Activated CD4-positive, alpha-beta T cell treated with anti-CD3 and anti-CD28 coated beads for 36 hours (primary cell): ENCODE data around the gene NDUFA12. TPM values are rescaled to one million over a fixed set of nuclear protein-coding genes. Genes with fewer than 3 reads are reported as not detected.

Experiments used
- ATAC-seq: fragments of 200-7000 bp; cut with Tn5 transposase; one replicate; pipeline ENCODE4 v1.10.0; 2021; ENCODE audit warnings: mild to moderate bottlenecking, moderate library complexity
- CTCF ChIA-PET: fragments of 350-600 bp; sonication (Branson Sonifier 250); formaldehyde crosslinking; loops from one replicate; lab custom pipeline; 2021; ENCODE audit warnings: antibody characterized with exemption; lab: Charles Lee
- POLR2A ChIA-PET: fragments of 350-600 bp; sonication (Branson Sonifier 250); formaldehyde crosslinking; loops from one replicate; lab custom pipeline; 2021; ENCODE audit warnings: antibody characterized with exemption, inconsistent platforms; lab: Charles Lee
- DNase-seq: peaks from one replicate; pipeline ENCODE4 v3.0.0-alpha.2; 2020
- H3K27ac Mint-ChIP-seq: one replicate; pipeline ENCODE4 v1.8.0; 2021; ENCODE audit warnings: mixed read lengths
- H3K27me3 Mint-ChIP-seq: one replicate; pipeline ENCODE4 v1.8.0; 2021; ENCODE audit warnings: mixed read lengths
- H3K36me3 Mint-ChIP-seq: one replicate; pipeline ENCODE4 v1.8.0; 2021; ENCODE audit warnings: low read depth, mixed read lengths
- H3K4me1 Mint-ChIP-seq: one replicate; pipeline ENCODE4 v1.8.0; 2021; ENCODE audit warnings: mixed read lengths
- H3K4me3 Mint-ChIP-seq: one replicate; pipeline ENCODE4 v1.8.0; 2021; ENCODE audit warnings: mild to moderate bottlenecking, moderate library complexity, mixed read lengths
- H3K9me3 Mint-ChIP-seq: one replicate; pipeline ENCODE4 v1.8.0; 2021; ENCODE audit warnings: low read depth, mixed read lengths
- intact Hi-C, 2 experiments: fragments of 100-400 bp; cut with DNase I in 1 of 2; cut with micrococcal nuclease in 1 of 2; formaldehyde crosslinking; loops; one replicate each; pipeline versions ENCODE4 v1.14.2 to v1.15.1; 2022 to 2024; cut with DNase I, micrococcal nuclease
- total RNA-seq, 2 experiments: library from RNA; stranded (reverse); gene quantifications; one replicate each; pipeline ENCODE4 v1.2.3, GENCODE V29; 2021

The NDUFA12 gene
- total RNA-seq, 2 experiments from 2014 or later: 135 to 194 TPM

- H3K4me3 Mint-ChIP-seq: no peak overlapping the region
- H3K27ac Mint-ChIP-seq: peak overlapping the region; percentile 32
Observed at GRCh38 chr12:94942663-94943062, 60.8 kb downstream of the NDUFA12 start.

GRCh38 chr12:94941440-94941862 lies 62.0 kb downstream of the NDUFA12 start:
- Mint-ChIP-seq H3K4me1 (peaks cover 35% of the 10 kb centered on the region), H3K27me3 (peaks cover 7% of the 10 kb centered on the region), H3K4me3 (peak overlapping the region; percentile 15), H3K27ac (peak overlapping the region; percentile 87), H3K36me3 (peaks cover 1% of the 10 kb centered on the region), H3K9me3 (peaks cover 2% of the 10 kb centered on the region)
- intact Hi-C loops: loop anchor here (5.0 kb wide), 4 partner anchors 41 to 1369 kb away; partner anchors contain the start of genes NDUFA12 (in 1 of the 2) and SOCS2 (in 1 of the 2)
- ATAC-seq (peak; percentile 96), DNase-seq (peak; percentile 79)
- POLR2A ChIA-PET: no interaction called here
- CTCF ChIA-PET: interaction anchor here (0.6 to 0.7 kb wide), 2 partner anchors 167 to 978 kb away, joined by 3 to 4 read pairs; no protein-coding TSS in a partner anchor

More at GRCh38 chr12:94942663-94943062, 60.8 kb downstream of the NDUFA12 start:
- intact Hi-C loops: loop anchor here (5.0 kb wide), 4 partner anchors 40 to 1370 kb away; partner anchors contain the start of genes NDUFA12 (in 1 of the 2) and SOCS2 (in 1 of the 2)
- DNase-seq: peak; percentile 21
- Mint-ChIP-seq H3K4me1 (peaks cover 35% of the 10 kb centered on the region), H3K27me3 (peaks cover 7% of the 10 kb centered on the region), H3K9me3 (peaks cover 2% of the 10 kb centered on the region), H3K36me3 (peaks cover 1% of the 10 kb centered on the region)
- no peak for ATAC-seq
- CTCF ChIA-PET: interaction anchor here (1.2 kb wide), 1 partner anchor 39 kb away, joined by 3 read pairs; no protein-coding TSS in a partner anchor
- POLR2A ChIA-PET: interaction anchor here (0.7 kb wide), 1 partner anchor 50 kb away, joined by 6 read pairs; no protein-coding TSS in a partner anchor

GRCh38 chr12:94940771-94941170 lies 62.7 kb downstream of the NDUFA12 start:
- ATAC-seq (no peak), DNase-seq (no peak)
- H3K9me3 Mint-ChIP-seq: peaks cover 2% of the 10 kb centered on the region
- H3K36me3 Mint-ChIP-seq: peaks cover 1% of the 10 kb centered on the region
- intact Hi-C loops: loop anchor here (5.0 kb wide), 4 partner anchors 42 to 1368 kb away; partner anchors contain the start of genes NDUFA12 (in 1 of the 2) and SOCS2 (in 1 of the 2)
- CTCF ChIA-PET: interaction anchor here (0.6 to 1.7 kb wide), 2 partner anchors 10 to 285 kb away, joined by 3 to 6 read pairs; no protein-coding TSS in a partner anchor
- H3K27ac Mint-ChIP-seq: no peak overlapping the region
- H3K4me1 Mint-ChIP-seq: peaks cover 35% of the 10 kb centered on the region
- H3K4me3 Mint-ChIP-seq: no peak overlapping the region
- POLR2A ChIA-PET: no interaction called here
- H3K27me3 Mint-ChIP-seq: peaks cover 5% of the 10 kb centered on the region

- CTCF ChIA-PET: interaction anchor here (0.5 kb wide), 1 partner anchor 24 kb away, joined by 3 read pairs; no protein-coding TSS in a partner anchor
- no peak overlapping the region for H3K27ac Mint-ChIP-seq
- peaks cover 23% of the 10 kb centered on the region for H3K4me1 Mint-ChIP-seq
- no peak for DNase-seq
- H3K4me3 Mint-ChIP-seq: no peak overlapping the region
- intact Hi-C loops: no loop called here
- H3K9me3 Mint-ChIP-seq: no peaks in the 10 kb centered on the region
- no peak for ATAC-seq
- POLR2A ChIA-PET: no interaction called here
- no peaks in the 10 kb centered on the region for H3K36me3 Mint-ChIP-seq
- no peaks in the 10 kb centered on the region for H3K27me3 Mint-ChIP-seq
Observed at GRCh38 chr12:94938583-94938982, 64.9 kb downstream of the NDUFA12 start.

- no peak for ATAC-seq
- H3K4me3 Mint-ChIP-seq: no peak overlapping the region
- ChIA-PET CTCF (no interaction called here), POLR2A (no interaction called here)
- H3K4me1 Mint-ChIP-seq: no peaks in the 10 kb centered on the region
- no peaks in the 10 kb centered on the region for H3K36me3 Mint-ChIP-seq
- intact Hi-C loops: no loop called here
- H3K9me3 Mint-ChIP-seq: no peaks in the 10 kb centered on the region
- no peak overlapping the region for H3K27ac Mint-ChIP-seq
- no peak for DNase-seq
- H3K27me3 Mint-ChIP-seq: no peaks in the 10 kb centered on the region
Observed at GRCh38 chr12:94930772-94931171, 72.7 kb downstream of the NDUFA12 start.

GRCh38 chr12:94930216-94930654 lies 73.3 kb downstream of the NDUFA12 start:
- intact Hi-C loops: no loop called here
- CTCF ChIA-PET: no interaction called here
- no peak overlapping the region for H3K4me3 Mint-ChIP-seq
- DNase-seq: no peak
- H3K9me3 Mint-ChIP-seq: no peaks in the 10 kb centered on the region
- POLR2A ChIA-PET: no interaction called here
- no peaks in the 10 kb centered on the region for H3K36me3 Mint-ChIP-seq
- no peak for ATAC-seq
- no peak overlapping the region for H3K27ac Mint-ChIP-seq
- H3K4me1 Mint-ChIP-seq: no peaks in the 10 kb centered on the region
- no peaks in the 10 kb centered on the region for H3K27me3 Mint-ChIP-seq

GRCh38 chr12:94929780-94930179 lies 73.7 kb downstream of the NDUFA12 start:
- Mint-ChIP-seq H3K36me3 (no peaks in the 10 kb centered on the region), H3K4me1 (no peaks in the 10 kb centered on the region), H3K4me3 (no peak overlapping the region), H3K27me3 (no peaks in the 10 kb centered on the region), H3K9me3 (no peaks in the 10 kb centered on the region), H3K27ac (no peak overlapping the region)
- no peak for DNase-seq
- ATAC-seq: no peak
- ChIA-PET POLR2A (no interaction called here), CTCF (no interaction called here)
- intact Hi-C loops: no loop called here

GRCh38 chr12:94925729-94926128 lies 77.8 kb downstream of the NDUFA12 start:
- ATAC-seq (no peak), DNase-seq (no peak)
- ChIA-PET POLR2A (no interaction called here), CTCF (no interaction called here)
- H3K4me1 Mint-ChIP-seq: no peaks in the 10 kb centered on the region
- H3K36me3 Mint-ChIP-seq: no peaks in the 10 kb centered on the region
- no peak overlapping the region for H3K27ac Mint-ChIP-seq
- H3K4me3 Mint-ChIP-seq: no peak overlapping the region
- no peaks in the 10 kb centered on the region for H3K27me3 Mint-ChIP-seq
- intact Hi-C loops: no loop called here
- no peaks in the 10 kb centered on the region for H3K9me3 Mint-ChIP-seq

GRCh38 chr12:94925206-94925605 lies 78.3 kb downstream of the NDUFA12 start:
- intact Hi-C loops: no loop called here
- ATAC-seq (no peak), DNase-seq (no peak)
- ChIA-PET CTCF (no interaction called here), POLR2A (no interaction called here)
- Mint-ChIP-seq H3K4me1 (no peaks in the 10 kb centered on the region), H3K9me3 (no peaks in the 10 kb centered on the region), H3K36me3 (no peaks in the 10 kb centered on the region), H3K4me3 (no peak overlapping the region), H3K27ac (no peak overlapping the region), H3K27me3 (no peaks in the 10 kb centered on the region)

GRCh38 chr12:94922561-94922960 lies 80.9 kb downstream of the NDUFA12 start:
- no peaks in the 10 kb centered on the region for H3K4me1 Mint-ChIP-seq
- no peak for DNase-seq
- no peaks in the 10 kb centered on the region for H3K36me3 Mint-ChIP-seq
- POLR2A ChIA-PET: interaction anchor here (0.5 kb wide), 1 partner anchor 71 kb away, joined by 4 read pairs; no protein-coding TSS in a partner anchor
- CTCF ChIA-PET: no interaction called here
- no peak for ATAC-seq
- H3K27me3 Mint-ChIP-seq: no peaks in the 10 kb centered on the region
- H3K4me3 Mint-ChIP-seq: no peak overlapping the region
- H3K9me3 Mint-ChIP-seq: no peaks in the 10 kb centered on the region
- intact Hi-C loops: no loop called here
- H3K27ac Mint-ChIP-seq: no peak overlapping the region
